Superior temporal gyrus (tissue), 1 donor: ENCODE data around the gene FBXO31.
A peak's percentile ranks its signal among the peaks of the same experiment; 100 is the strongest.
"Not testable (repeated sequence)": the region's sequence is repeated elsewhere in the genome, so short reads cannot be mapped to it uniquely, and the experiment has no call there.

ENCODE experiments used
- DNase-seq: peaks from one replicate; pipeline ENCODE4 v3.0.0-alpha.2; 2016; ENCODE audit errors: extremely low spot score

Gene FBXO31

GRCh38 chr16:87411375-87412271 is 28.0 kb upstream of the FBXO31 start:
- DNase-seq = no peak

- DNase-seq = no peak
Measured at GRCh38 chr16:87410968-87411367, 27.4 kb upstream of the FBXO31 start.

GRCh38 chr16:87410530-87410929 is 27.0 kb upstream of the FBXO31 start:
- DNase-seq = no peak

GRCh38 chr16:87409781-87410180 is 26.2 kb upstream of the FBXO31 start:
- no peak for DNase-seq

- no peak for DNase-seq
Measured at GRCh38 chr16:87409153-87409552, 25.6 kb upstream of the FBXO31 start.

GRCh38 chr16:87407511-87408112 is 24.0 kb upstream of the FBXO31 start:
- DNase-seq = no peak

GRCh38 chr16:87406495-87407088 is 23.0 kb upstream of the FBXO31 start:
- DNase-seq = no peak

- DNase-seq = no peak
Measured at GRCh38 chr16:87404764-87405625, 21.4 kb upstream of the FBXO31 start.

GRCh38 chr16:87395181-87395842 is 11.7 kb upstream of the FBXO31 start:
- DNase-seq = no peak

- DNase-seq = no peak
Measured at GRCh38 chr16:87393680-87394055, 10.1 kb upstream of the FBXO31 start.

- DNase-seq = peak; percentile 71
Measured at GRCh38 chr16:87392821-87393679, 9.5 kb upstream of the FBXO31 start.

- DNase-seq = peak; percentile 95
Measured at GRCh38 chr16:87391950-87392820, 8.6 kb upstream of the FBXO31 start, which contains the start of gene MAP1LC3B. MAP1LC3B (plus strand) TSS chr16:87392336; CDS start chr16:87392428, 92 bp downstream.

- DNase-seq = peak; percentile 24
Measured at GRCh38 chr16:87391324-87391949, 7.9 kb upstream of the FBXO31 start.

GRCh38 chr16:87390641-87391323 is 7.2 kb upstream of the FBXO31 start:
- DNase-seq = no peak

- not testable (repeated sequence) for DNase-seq
Measured at GRCh38 chr16:87389914-87390313, 6.3 kb upstream of the FBXO31 start.

- DNase-seq = no peak
Measured at GRCh38 chr16:87389245-87389644, 5.7 kb upstream of the FBXO31 start.

- DNase-seq = no peak
Measured at GRCh38 chr16:87388818-87389134, 5.2 kb upstream of the FBXO31 start.
